MM.1S (cell line): ENCODE data around the gene DMBT1.

Experiments used
- EZH2 ChIP-seq: fragments of 300-600 bp; sonication (generic); optimal IDR thresholded peaks from 2 replicates; pipeline ENCODE3; 2017; ENCODE audit warnings: low read depth, mild to moderate bottlenecking, antibody characterized with exemption, low read length, mixed read lengths
- EZH2phosphoT487 ChIP-seq: fragments of 300-600 bp; sonication (generic); IDR thresholded peaks from 2 replicates; pipeline ENCODE4 v1.6.1; 2018; ENCODE audit warnings: antibody characterized with exemption, low read length
- TF ChIP-seq, protein P1 (sequence below): fragments of 300-600 bp; sonication (generic); IDR thresholded peaks from 2 replicates; pipeline ENCODE4 v1.5.1; 2016; ENCODE audit warnings: antibody characterized with exemption, low read length, mixed read lengths

DNA sequence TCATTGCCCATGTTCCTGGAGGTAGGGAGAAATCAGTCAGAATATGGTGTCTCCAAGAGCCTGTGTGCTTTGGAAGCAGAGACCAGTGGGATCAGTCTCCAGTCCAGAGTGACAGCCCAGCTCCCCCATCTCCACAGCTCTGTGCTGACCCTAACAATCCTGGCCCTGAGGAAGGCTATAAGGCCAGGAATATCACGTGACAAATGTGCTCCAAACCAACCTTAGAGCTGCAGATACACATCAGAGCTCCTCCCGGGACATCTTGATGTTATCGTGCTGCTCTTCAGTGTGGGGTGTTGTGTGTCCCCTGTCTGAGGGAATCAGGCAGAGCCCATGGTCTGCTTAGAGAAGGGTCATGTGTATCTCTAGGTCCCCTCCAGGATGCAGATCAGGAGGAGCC, 15.2 kb downstream of the DMBT1 start:
- TF ChIP-seq EZH2phosphoT487 (no peak), EZH2 (no peak)
- TF ChIP-seq, protein P1, sequence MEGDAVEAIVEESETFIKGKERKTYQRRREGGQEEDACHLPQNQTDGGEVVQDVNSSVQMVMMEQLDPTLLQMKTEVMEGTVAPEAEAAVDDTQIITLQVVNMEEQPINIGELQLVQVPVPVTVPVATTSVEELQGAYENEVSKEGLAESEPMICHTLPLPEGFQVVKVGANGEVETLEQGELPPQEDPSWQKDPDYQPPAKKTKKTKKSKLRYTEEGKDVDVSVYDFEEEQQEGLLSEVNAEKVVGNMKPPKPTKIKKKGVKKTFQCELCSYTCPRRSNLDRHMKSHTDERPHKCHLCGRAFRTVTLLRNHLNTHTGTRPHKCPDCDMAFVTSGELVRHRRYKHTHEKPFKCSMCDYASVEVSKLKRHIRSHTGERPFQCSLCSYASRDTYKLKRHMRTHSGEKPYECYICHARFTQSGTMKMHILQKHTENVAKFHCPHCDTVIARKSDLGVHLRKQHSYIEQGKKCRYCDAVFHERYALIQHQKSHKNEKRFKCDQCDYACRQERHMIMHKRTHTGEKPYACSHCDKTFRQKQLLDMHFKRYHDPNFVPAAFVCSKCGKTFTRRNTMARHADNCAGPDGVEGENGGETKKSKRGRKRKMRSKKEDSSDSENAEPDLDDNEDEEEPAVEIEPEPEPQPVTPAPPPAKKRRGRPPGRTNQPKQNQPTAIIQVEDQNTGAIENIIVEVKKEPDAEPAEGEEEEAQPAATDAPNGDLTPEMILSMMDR = no peak
